Measurements from ENCODE around the gene MYO7A.

Gene MYO7A

DNA sequence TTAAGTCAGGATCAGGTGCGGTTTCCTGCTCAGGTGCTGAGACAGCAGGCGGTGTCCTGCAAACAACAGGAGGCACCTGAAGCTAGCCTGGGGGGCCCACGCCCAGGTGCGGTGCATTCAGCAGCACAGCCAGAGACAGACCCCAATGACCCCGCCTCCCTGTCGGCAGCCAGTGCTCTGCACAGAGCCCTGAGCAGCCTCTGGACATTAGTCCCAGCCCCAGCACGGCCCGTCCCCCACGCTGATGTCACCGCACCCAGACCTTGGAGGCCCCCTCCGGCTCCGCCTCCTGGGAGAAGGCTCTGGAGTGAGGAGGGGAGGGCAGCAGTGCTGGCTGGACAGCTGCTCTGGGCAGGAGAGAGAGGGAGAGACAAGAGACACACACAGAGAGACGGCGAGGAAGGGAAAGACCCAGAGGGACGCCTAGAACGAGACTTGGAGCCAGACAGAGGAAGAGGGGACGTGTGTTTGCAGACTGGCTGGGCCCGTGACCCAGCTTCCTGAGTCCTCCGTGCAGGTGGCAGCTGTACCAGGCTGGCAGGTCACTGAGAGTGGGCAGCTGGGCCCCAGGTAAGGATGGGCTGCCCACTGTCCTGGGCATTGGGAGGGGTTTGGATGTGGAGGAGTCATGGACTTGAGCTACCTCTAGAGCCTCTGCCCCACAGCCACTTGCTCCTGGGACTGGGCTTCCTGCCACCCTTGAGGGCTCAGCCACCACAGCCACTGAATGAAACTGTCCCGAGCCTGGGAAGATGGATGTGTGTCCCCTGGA lies at the start of gene MYO7A:
MYO7A (plus strand) TSS at position 327 of the 772 bp plus-strand sequence. CDS start 2,389 bp downstream, outside the sequence.
- no peak for DNase-seq

DNA sequence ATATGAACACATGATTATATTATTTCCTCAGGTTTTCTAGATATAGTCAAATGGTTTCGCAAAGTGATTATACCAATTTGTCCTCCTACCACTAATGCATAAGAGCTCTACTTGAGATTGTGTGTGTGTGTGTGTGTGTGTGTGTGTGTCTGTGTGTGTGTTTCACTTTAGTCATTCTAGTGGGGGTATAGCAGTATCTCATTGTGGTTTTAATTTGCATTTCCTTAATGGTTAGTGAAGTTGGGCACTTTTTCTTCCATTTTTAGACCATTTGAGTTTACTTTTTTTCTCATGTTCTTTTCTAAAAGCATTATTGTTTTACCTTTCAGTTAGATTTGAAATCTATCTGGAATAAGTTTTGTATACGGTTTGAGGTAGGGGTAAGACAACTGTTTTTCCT lies 48.4 kb upstream of the MYO7A start:
- no peak for DNase-seq

DNA sequence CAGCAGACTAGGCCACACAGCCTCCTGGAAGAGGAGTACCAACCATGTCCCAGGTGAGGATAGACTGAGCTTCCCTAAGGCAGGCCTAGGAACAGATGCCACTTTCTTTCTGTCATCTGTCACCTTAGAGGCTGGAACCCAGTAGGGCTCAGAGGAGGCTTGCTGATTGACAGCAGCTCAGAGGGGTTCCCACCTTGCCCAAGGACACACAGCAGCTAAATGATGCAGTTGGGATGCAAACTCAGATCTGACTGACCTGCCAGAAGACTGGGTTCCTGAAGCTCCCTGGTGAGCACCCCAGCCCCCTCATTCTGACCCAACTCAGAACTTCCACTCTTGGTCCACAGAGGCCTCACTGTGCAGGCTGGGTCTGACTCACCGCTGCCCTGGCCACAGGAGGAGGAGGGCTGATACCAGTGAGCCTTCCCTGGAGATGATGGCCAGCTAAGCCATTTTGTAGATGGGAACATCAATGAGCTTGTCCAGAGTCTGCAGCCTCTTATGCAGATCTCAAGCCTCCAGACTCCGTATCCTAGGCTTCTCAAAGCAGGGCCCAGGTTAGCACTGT lies 47.3 kb upstream of the MYO7A start:
- DNase-seq: no peak

DNA sequence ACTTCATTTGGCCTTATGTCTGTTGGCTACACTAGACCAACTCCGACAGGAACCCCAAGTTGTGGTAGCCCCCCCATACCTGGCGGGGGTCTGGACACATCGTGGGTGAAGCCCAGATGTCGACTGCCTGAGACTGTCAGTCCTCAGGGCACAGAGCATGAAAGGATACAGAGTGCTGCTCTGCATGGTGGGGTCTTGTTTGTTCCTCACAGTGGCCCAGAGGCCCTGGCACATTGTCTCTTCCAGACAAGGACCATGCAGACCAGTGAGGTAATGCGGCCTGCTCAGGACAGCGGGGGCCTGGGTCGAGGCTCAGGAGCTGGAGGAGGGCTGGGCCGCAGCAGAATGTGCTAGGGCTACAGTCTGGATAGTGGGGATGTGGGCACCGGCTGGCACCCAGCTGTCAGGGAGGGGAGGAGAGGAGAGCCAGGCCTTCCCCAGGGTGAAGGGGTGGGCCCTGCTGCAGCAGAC lies 46.6 kb upstream of the MYO7A start:
- no peak for DNase-seq

DNA sequence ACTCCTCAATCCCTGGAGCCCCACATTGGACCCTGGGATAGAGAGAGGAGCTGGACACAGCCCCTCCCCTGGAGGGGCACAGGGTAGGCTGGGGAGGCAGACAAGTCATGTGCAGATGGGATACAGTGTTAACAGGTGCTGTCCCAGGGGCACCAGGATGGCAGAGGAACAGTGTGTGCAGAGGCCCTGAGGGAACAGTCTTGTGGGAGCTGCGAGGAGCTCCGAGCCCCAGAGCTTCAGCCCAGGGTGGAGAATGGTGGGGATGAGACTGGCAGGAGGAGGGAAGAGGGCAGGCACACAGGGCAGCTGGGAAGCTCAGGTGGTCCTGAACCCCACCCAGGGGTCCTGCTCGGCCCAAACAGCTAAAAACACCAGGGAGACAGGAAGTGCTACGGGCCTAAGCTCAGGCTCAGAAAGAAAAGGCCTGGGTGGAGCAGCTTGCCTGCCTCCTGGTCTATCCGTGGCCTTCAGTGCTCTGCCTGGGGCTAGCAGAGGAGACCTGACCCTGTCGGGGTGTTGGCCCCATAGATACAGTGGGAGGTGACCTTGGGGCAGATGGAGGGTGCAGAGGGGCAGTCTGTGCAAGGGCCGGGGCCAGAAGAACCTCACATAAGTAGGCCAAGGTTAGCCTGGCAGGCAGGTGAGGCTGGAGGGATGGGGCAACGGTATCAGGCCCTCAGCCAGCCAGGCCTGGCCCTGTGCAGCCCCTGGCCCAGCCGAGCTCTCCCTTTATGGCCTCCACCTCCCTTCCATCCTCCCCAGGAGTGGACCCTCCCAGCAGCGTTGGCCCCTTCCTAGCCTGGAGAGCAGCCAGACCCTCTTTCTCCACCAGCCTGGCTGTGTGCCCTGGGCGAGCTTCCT lies 45.8 kb upstream of the MYO7A start:
- DNase-seq: no peak

DNA sequence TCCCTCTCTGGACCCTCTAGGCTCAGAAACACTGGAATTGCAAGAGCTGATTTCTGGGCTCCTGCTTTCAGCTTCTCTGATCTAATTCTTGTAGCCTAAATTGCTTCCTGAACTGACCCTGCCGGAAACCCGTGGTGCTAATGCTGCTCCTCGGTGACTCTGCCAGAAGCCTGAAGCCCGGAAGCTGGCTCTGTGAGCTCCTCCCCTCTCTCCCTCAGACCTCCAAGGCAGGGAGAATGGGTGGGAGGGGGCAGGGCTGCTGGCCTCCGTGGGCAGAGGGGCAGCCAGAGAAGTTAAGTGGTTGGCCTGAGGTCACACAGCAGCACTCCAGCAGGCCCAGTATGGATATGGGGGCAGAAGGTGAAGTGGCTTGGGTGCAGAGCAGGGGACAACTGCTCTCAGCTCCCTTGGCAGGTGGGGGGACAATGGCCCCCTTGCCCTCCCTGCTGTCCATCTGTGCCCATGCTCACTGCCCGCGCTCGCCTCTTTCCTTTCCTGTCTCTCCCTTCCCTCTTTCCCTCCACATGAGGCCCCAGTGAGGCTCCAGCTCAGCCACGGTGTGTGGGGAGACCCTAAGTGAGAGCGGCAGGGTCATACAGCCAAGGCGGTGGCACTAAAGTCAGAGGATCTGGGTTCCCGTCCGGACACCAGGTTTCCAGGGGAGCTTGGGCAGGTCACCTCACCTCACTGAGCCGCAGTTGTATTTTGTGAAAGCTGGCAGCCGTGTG lies 45.0 kb upstream of the MYO7A start:
- DNase-seq: no peak

DNA sequence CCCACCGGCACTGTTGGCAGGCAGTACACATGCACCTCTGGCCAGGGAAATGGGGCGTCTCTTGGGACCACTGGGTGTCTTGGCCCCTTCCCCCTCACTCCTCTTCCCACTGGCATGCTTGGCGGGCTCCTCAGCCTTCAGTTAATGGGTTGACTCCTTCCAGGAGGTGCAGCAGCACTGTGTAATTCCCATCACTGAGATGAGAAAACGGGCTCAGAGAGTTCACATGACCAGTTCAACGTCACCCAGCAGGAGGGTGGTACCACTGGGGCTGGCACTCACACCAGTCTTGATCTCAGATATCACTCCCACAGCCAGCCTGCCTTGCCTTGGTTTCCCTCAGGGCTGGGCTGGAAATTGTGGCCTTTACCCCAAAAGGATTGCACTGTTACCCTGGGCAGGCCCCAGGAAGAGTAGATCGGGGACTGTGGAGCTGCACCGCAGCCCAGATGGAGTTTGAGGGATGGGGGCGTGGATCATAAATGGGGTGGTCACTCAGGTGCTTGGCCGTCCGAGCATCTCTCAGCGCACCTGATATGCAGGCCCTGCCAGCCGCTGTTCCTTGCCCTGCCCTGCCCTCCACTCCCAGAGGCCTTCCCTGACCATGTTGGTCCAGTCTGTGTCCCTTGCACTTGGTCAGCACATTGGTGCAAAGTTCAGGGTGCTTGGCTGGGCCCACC lies 44.3 kb upstream of the MYO7A start:
- DNase-seq: no peak

DNA sequence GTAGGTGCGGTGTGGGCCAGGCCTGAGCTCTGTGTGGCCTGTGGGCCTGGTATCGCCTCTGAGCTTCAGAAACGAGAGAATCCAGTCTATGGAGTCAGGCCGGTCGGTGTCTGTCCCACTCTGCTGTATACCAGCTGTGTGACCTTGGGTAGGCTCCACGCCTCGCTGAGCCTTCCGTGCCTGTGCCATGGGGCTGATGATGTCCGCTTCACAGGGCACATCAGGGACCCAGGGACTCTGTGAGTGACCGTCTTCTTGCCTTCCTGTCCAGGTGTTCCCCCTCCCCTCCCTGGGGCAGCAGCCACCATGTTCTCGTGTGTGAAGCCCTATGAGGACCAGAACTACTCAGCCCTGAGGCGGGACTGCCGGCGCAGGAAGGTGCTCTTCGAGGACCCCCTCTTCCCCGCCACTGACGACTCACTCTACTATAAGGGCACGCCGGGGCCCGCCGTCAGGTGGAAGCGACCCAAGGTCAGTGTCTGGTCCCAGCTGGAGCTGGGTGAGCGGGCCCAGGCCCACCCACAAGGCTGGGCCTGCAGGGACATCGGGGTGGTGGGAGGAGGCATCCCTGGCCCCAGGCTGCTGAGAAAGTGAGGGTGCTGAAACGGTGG lies 43.4 kb upstream of the MYO7A start:
- DNase-seq: no peak

DNA sequence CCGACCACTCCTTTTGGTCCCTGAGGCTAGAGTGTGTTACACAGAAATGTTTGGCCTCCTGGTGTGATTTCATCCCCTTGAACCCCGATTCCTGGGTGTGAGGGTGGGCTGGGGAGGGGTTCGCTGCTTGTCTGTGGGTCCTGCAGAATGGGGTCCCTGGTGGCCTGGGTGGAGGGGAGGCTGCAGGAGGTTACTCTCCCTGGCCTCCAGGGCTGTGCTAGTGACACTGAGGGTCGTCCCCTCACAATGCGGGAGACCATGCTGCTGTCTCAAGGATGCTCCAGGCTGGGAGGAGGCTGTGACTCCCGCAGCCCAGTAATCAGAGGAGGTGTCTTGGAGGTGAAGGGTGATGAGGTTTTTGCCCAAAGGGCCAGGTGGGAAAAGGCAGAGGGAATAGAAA lies 42.4 kb upstream of the MYO7A start:
- no peak for DNase-seq

DNA sequence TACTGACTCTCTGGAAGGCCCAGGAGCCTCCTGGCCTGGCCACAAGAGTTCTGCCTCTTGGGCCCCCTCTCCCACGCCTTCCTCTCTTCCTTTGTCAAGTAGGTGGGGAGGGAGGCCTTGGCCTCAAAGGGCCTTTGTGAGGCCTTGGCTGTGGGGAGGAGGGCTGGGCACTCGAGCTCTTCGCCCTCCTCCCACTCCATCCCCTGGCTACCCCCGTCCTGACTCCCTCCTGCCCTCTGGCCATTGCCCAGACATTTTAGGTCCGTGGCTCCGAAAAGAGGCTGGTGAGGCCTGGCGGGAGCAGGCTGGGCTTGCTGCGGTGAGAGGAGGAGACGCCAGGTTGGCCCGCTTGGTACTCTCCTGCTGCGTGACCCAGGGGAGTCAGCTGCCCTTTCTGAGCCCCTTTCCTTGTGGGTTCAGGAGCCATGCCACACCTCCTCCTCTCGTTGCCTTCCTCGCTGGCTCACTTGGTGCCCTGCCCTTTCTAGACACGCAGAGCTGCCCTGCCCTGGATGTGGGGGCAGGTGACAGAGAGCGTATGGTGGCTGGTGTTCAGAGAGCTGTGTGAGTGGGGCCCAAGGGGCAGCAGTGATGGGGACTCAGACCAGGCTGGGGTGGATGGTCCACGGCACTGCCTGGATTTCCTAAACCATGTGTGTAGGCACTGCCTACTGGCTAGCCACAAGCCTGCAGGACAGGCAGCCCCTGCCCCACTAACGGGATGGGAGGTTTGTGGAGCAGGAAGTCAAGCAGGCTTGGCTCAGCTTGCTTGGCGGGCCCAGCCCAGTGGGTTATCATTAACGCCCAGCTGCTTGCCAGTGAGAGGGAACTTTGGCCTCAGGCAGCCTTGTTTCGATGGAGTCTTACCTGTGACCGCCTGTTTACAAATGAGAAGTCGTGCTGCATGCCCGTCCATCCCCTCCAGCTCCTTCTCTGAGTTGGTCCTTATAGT lies 41.2 kb upstream of the MYO7A start:
- no peak for DNase-seq

DNA sequence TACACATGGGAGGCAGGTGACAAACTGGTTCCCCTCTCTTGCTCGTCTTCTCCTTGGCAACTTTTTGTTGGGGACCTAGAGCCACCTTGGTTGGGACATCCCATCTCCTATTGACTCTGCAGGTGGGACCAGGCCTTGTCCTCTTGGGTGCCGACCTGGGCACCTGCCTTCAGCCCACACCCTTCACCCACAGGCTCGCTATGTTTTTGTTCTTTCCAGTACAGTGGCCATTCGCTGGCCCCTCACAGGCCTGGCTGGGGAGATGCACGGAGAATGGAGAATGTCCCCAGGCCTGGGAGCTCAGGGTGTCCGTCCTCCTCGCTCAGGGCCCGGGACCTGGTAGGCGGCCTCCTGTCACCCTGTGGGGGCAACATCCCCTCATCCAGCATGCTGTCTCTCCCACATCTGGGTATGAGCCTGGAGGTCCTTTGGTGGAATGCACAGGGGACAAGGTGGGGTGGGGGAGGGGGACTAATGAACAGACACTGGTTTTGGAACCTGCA lies 40.3 kb upstream of the MYO7A start:
- DNase-seq: no peak

DNA sequence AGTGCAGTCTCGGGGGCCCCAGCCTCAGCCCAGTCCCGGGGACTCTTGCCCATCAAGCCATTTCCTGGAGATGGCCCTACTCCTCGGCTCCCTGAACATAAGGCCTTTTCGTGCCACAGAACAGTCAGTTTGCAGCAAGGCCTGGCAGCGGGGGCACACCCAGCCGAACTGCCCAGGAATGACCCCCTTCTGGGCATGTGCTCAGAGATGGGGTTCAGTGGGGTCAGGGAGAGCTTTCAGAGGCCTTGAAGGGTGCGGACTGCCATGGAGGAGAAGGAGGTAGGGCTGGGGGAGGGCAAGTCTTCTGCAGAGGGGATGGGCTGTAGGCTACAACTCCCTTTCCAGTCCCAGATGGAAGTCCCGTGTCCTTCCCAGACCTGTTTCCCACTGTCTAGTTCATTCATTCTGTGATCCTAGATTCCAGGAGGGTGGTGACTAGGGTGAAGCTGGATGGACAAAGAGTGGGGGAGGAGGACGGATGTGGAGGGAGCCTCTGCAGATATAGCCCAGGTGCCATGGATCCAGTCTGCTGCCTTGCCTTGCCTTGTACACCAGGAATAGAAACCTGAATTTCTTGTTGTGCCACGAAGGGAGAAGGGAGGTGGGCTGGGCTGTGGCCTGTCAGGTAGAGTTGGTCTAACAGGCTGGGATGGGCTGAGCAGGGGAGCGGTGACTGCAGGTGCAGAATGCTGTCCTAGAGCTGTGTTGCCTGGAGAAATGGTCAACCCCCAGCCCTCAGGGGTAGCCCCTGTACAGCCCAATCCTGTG lies 39.6 kb upstream of the MYO7A start:
- no peak for DNase-seq

DNA sequence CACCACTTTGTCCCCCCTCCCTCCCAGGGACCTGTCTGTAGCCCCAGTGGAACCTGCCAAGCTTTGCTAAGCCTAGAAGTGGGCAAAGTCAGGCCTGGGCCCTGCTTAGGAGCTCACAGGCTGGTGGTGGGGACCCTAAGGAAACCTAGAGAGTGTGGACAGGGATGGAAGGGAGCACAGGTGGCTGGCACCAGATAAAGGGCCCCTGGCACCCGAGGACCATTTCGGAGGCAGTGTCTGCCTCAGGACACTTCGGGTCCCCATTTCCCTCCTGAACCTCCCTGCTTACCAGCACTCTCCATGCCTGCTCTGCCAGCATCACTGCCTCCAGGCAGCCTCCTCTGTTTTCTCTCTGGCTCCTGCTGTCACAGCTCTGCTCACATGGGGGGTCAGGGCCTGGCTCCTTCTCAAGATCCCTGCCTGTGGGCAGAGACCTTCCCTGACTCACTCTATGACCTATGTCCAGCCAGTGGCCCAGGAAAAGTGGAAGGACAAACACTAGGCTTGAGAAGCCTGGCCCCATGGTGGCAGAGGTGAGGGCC lies 39.0 kb upstream of the MYO7A start:
- no peak for DNase-seq

DNA sequence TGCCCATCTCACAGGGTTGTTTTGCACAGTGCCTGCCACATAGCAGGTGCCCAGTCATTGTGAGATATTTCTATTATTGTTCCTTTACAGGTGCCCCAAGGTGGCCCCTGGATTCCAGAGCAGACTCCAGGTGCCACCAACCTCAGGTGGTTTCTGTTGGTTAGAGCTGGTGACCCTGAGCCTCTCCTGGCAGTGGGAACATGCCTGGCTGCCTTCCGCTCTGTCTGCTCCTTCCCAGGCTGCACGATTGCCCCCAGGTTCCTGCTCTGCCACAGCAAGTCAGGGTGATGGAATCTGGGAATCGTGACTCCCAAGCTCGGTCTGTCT lies 38.0 kb upstream of the MYO7A start:
- no peak for DNase-seq

DNA sequence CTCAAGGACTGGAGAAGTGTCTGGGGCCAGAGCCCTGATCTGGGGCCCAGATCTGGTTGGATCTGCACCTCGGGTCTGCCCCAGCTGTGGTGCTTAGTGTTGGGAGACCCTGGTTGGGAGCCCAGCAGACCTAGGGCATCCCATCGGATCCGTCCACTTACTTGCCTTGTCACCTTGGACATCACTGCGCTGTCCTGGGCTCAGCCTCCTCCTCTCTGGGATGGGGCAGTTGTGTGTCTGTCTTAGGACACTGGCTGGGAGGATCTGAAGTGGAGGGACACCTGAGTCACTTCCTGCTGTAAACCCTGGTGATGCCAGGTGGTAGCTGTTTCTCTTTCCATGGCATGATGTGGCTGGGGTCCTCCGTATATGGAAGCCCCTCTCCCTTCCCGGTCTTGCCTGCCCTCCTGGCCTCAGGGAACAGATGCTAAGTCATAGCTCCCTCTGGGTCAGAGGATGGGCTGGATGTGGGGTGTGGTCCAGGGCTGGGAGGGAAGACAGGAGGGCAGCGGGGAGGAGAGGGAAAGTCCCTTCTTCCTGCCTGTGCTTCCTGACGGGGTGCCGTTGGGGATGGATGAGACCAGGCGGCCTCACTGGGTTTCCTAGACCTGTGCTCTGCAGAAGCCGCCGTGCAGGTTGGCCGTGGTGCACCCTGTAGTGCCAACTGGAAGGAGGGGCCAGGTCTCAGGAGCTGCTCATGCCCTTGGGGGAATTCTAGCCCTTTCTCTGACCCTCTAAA lies 37.5 kb upstream of the MYO7A start:
- DNase-seq: no peak

DNA sequence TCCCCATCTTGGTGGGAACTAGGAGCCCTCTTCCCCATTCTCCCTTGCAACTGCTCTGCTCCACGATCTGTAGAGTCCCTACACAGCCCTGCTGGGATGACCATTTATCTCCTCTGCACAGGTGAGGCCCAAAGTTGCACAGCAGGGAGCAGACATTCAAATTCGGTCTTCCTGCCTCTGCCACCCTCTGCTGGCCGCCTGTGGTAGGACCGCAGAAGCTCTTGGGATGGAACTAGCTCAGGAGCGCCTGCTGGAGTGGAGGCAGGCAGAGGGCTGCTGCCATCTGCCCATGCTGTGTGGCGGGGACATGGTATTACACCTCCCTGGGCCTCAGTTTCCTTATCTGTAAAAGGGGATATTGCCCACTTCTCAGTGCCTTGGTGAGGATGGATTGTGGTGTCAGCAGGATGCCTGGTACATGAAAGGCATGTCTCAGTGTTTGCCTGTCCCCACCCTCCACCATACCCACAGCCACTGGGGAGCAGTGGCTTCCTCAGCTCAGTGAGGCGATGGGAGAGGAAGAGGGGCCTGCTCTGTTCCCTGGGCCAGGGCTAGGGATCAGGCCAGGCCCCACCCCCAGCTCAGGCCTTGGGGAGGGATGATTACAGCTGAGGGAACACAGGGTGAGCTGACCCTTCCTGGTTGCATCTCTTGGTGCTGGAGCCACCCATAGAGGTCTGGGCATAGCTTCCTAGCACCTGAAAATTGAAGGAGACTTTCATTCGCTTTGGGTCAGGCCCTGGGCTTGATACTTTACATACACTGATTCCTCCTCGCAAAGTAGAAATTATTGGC lies 36.7 kb upstream of the MYO7A start:
- peak; percentile 72 to 75 for DNase-seq

DNA sequence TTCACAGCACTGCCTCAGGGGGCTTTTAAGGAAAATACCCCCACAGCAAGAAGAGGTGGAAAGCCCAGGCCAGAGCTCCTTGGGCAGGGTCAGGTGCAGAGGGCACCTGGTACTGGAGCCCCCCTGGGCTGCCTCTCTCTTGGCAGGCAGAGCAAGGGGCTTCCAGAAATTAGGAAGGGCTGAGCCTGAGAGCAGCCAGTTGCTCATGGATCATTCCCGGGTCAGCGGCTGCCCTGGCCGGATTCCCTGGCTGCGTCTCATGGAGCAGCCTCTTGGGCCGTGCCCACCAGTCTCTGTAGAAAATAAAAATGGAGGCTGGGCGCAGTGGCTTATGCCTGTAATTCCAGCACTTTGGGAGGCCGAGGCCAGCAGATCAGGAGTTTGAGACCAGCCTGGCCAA lies 35.7 kb upstream of the MYO7A start:
- peak in 1 of 2 experiments; percentile 35 for DNase-seq
